Smooth muscle cell of the brain vasculature (primary cell): ENCODE measurements around the gene LRMDA.
"Not testable (repeated sequence)": the region's sequence is repeated elsewhere in the genome, so short reads cannot be mapped to it uniquely, and the experiment has no call there.

Source experiments
- DNase-seq: peaks from one replicate; pipeline ENCODE4 v3.0.0-alpha.2; 2012; ENCODE audit warnings: low read depth, low spot score

LRMDA gene

GRCh38 chr10:76583711-76584161 is 1152.3 kb downstream of the LRMDA start:
- no peak for DNase-seq

DNA sequence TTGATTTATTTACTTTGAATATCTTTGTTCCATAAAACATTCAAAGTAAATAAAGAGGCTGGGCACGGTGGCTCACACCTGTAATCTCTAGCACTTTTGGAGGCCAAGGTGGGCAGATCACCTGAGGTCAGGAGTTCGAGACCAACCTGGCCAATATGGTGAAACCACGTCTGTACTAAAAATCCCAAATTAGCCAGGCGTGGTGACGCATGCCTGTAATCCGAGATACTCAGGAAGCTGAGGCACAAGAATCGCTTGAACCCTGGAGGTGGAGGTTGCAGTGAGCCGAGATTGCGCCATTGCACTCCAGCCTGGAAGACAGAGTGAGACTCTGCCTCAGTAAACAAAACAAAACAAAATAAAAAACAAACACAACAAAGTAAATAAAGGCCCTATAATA is 1153.0 kb downstream of the LRMDA start:
- DNase-seq, result not testable (repeated sequence)
